Stimulated activated CD8-positive, alpha-beta memory T cell treated with anti-CD3 and anti-CD28 coated beads, Interleukin-2, amount 100 ng/mL, for 48 hours (primary cell): ENCODE results near the gene TMEM9B.

Source experiments
- DNase-seq, 2 donors: peaks; one replicate each; pipeline ENCODE4 v3.0.0-alpha.2; 2020; ENCODE audit warnings: low read depth in 2 of 2

TMEM9B gene

GRCh38 chr11:8930456-8931175 lies 33.6 kb downstream of the TMEM9B start:
- no peak for DNase-seq

- no peak for DNase-seq
These were observed 35.1 kb downstream of the TMEM9B start for GRCh38 chr11:8928981-8929615.

- no peak for DNase-seq
These were observed 36.0 kb downstream of the TMEM9B start for GRCh38 chr11:8928205-8928604.

- no peak for DNase-seq
These were observed 37.0 kb downstream of the TMEM9B start for GRCh38 chr11:8927233-8927632.

- no peak for DNase-seq
These were observed 38.0 kb downstream of the TMEM9B start for GRCh38 chr11:8926236-8926635.

- DNase-seq: no peak
These were observed 38.5 kb downstream of the TMEM9B start for GRCh38 chr11:8925711-8926110.

GRCh38 chr11:8922691-8923090 lies 41.6 kb downstream of the TMEM9B start:
- no peak for DNase-seq

GRCh38 chr11:8917157-8917825 lies 47.0 kb downstream of the TMEM9B start:
- DNase-seq: no peak

GRCh38 chr11:8914661-8915018 lies 49.6 kb downstream of the TMEM9B start:
- DNase-seq: no peak

GRCh38 chr11:8913961-8914660 lies 50.1 kb downstream of the TMEM9B start:
- no peak for DNase-seq

GRCh38 chr11:8911029-8911823 lies 53.0 kb downstream of the TMEM9B start, which contains the start of gene AKIP1:
TSS of gene AKIP1 (plus strand) at chr11:8911189. CDS start at chr11:8911450, 261 bp downstream.
- peak; percentile 88 to 90 for DNase-seq

- DNase-seq: no peak
These were observed 53.6 kb downstream of the TMEM9B start for GRCh38 chr11:8910649-8911026.

GRCh38 chr11:8908099-8908498 lies 56.1 kb downstream of the TMEM9B start:
- no peak for DNase-seq

- no peak for DNase-seq
These were observed 57.1 kb downstream of the TMEM9B start for GRCh38 chr11:8907116-8907515.

- DNase-seq: no peak
These were observed 58.6 kb downstream of the TMEM9B start for GRCh38 chr11:8905528-8906165.

- DNase-seq: no peak
These were observed 65.0 kb downstream of the TMEM9B start for GRCh38 chr11:8899119-8899753.
